Kidney capillary endothelial cell (primary cell): ENCODE results near the gene ACOX3.
A peak's percentile ranks its signal among the peaks of the same experiment; 100 is the strongest.

Source experiments
- DNase-seq: peaks from one replicate; pipeline ENCODE4 v3.0.0-alpha.2; 2018; ENCODE audit warnings: low spot score

Gene ACOX3

GRCh38 chr4:8334786-8335460 lies 105.6 kb downstream of the ACOX3 start:
- DNase-seq: no peak

GRCh38 chr4:8333726-8334460 lies 106.6 kb downstream of the ACOX3 start:
- no peak for DNase-seq

GRCh38 chr4:8332891-8333331 lies 107.6 kb downstream of the ACOX3 start:
- no peak for DNase-seq

- DNase-seq: no peak
These were observed 108.3 kb downstream of the ACOX3 start for GRCh38 chr4:8332038-8332857.

GRCh38 chr4:8331575-8331955 lies 109.0 kb downstream of the ACOX3 start:
- peak; percentile 11 for DNase-seq

- DNase-seq: no peak
These were observed 109.5 kb downstream of the ACOX3 start for GRCh38 chr4:8330821-8331574.

- DNase-seq: no peak
These were observed 110.4 kb downstream of the ACOX3 start for GRCh38 chr4:8329859-8330761.

GRCh38 chr4:8329560-8329858 lies 111.0 kb downstream of the ACOX3 start:
- DNase-seq: no peak

GRCh38 chr4:8328866-8329559 lies 111.5 kb downstream of the ACOX3 start:
- DNase-seq: no peak

- DNase-seq: no peak
These were observed 112.1 kb downstream of the ACOX3 start for GRCh38 chr4:8328456-8328855.

- DNase-seq: no peak
These were observed 114.3 kb downstream of the ACOX3 start for GRCh38 chr4:8326206-8326605.

- no peak for DNase-seq
These were observed 115.1 kb downstream of the ACOX3 start for GRCh38 chr4:8325291-8325973.

GRCh38 chr4:8324640-8325239 lies 115.8 kb downstream of the ACOX3 start:
- no peak for DNase-seq

GRCh38 chr4:8323947-8324555 lies 116.5 kb downstream of the ACOX3 start:
- DNase-seq: no peak

GRCh38 chr4:8322794-8323704 lies 117.5 kb downstream of the ACOX3 start:
- DNase-seq: no peak

GRCh38 chr4:8321771-8322170 lies 118.8 kb downstream of the ACOX3 start:
- no peak for DNase-seq

GRCh38 chr4:8321220-8321619 lies 119.3 kb downstream of the ACOX3 start:
- no peak for DNase-seq

- DNase-seq: no peak
These were observed 120.2 kb downstream of the ACOX3 start for GRCh38 chr4:8320386-8320750.
